Erythroblast (primary cell): ENCODE results near the gene SUSD2.

Source experiments
- GATA1 ChIP-seq: IDR thresholded peaks from 2 replicates; pipeline ENCODE4 v1.6.1; 2011; ENCODE audit warnings: low read depth, mild to moderate bottlenecking, control low read depth, low read length, moderate library complexity
- POLR2A ChIP-seq: IDR thresholded peaks from 2 replicates; pipeline ENCODE4 v1.6.1; 2011; ENCODE audit warnings: mild to moderate bottlenecking, low read length

DNA sequence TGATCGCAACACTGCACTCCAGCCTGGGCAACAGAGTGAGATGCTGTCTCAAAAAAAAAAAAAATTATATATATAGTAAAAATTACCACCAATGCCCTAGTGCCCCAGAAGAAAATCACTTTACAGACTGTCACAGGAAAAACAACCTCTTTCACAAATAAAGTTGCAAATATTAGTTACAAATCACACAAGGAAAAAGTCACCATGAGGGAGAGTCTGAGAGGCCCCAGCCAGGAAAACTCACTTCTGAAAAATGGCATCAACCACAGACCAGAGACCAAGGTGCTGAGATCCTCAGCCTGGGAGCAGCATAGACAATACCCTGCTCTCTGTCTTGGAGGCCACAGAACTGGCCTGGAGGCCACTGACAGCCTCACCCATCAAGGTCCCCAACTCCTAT is 43.2 kb downstream of the SUSD2 start:
- TF ChIP-seq POLR2A (no peak), GATA1 (no peak)
